NB4 (cell line): ENCODE data around the gene DICER1.

Experiments
- DNase-seq: peaks from one replicate; pipeline ENCODE4 v3.0.0; 2010; ENCODE audit warnings: low read depth
- H3K4me3 ChIP-seq: one replicate; pipeline ENCODE4 v1.5.1; 2011; ENCODE audit warnings: mild to moderate bottlenecking, low read depth, low read length, moderate library complexity
- MYC ChIP-seq: IDR thresholded peaks from 2 replicates; pipeline ENCODE4 v1.6.1; 2011; ENCODE audit warnings: low read depth, low read length
- POLR2A ChIP-seq: IDR thresholded peaks from 2 replicates; pipeline ENCODE4 v1.6.1; 2011; ENCODE audit warnings: mild to moderate bottlenecking; ENCODE audit not compliant: insufficient read length; ENCODE audit errors: extremely low read depth
- TF ChIP-seq, protein P1 (sequence below): IDR thresholded peaks from one replicate; pipeline ENCODE4 v1.5.1; 2012; ENCODE audit warnings: low read depth, low read length
- TF ChIP-seq, protein P2 (sequence below): IDR thresholded peaks from 2 replicates; pipeline ENCODE4 v1.6.1; 2011; ENCODE audit warnings: low read depth, low read length

DICER1 gene

DNA sequence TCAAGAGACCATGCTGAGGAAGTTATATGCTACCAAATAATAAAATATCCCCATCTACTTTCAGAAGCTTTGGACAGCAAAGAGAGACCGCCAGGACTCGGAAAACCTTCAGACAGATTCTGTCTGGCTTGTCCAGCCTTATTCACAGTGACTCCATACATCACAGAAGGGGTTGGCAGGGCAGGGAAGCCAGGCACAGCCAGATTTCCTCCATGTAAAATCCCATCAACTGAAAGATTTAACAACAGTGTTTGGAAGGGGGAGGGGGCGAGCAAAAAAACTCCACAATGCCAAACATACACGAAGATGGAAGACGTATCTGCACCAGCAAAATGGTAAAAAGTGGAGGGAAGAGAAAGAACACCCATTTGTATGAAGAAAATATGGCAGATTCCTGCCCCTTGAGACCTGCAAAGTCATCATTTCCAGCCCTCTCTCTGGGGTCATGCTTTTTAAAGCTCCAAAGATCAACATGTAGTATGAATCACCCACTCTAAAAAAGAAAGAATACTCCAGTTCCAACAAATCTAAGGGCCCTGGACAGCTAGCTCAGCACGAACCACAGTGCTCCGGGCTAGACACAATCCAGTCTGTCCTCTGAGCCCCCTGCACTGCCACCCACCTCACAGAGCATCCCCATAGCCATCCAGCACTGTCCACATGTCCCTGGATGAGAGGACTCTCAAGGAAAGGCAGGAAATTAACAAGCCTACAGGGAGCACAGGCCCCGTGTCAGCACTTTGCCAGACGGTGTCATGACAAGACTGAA is 116.4 kb downstream of the DICER1 start:
- H3K4me3 ChIP-seq, result no peak overlapping the region
- TF ChIP-seq, protein P1, sequence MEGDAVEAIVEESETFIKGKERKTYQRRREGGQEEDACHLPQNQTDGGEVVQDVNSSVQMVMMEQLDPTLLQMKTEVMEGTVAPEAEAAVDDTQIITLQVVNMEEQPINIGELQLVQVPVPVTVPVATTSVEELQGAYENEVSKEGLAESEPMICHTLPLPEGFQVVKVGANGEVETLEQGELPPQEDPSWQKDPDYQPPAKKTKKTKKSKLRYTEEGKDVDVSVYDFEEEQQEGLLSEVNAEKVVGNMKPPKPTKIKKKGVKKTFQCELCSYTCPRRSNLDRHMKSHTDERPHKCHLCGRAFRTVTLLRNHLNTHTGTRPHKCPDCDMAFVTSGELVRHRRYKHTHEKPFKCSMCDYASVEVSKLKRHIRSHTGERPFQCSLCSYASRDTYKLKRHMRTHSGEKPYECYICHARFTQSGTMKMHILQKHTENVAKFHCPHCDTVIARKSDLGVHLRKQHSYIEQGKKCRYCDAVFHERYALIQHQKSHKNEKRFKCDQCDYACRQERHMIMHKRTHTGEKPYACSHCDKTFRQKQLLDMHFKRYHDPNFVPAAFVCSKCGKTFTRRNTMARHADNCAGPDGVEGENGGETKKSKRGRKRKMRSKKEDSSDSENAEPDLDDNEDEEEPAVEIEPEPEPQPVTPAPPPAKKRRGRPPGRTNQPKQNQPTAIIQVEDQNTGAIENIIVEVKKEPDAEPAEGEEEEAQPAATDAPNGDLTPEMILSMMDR, result no peak
- TF ChIP-seq MYC (no peak), POLR2A (no peak)
- TF ChIP-seq, protein P2, sequence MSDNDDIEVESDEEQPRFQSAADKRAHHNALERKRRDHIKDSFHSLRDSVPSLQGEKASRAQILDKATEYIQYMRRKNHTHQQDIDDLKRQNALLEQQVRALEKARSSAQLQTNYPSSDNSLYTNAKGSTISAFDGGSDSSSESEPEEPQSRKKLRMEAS, result no peak
- no peak for DNase-seq

DNA sequence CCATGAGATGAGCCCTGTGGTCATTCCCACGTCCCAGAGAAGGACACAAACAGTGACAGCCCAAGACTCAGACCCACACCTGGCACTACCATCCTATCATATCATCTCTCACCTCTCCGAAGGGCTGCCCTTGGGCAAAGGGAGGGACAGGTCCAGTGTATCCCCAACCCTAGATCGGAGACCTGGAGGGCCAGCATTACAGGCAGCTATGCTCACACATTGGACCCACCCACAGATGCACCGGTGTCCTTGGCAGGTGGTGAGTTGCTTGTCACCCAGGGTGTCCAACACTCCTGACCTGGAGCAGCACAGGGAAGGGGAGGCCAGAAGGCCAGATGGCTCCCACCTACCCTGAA is 117.4 kb downstream of the DICER1 start:
- DNase-seq, result no peak
- TF ChIP-seq MYC (no peak), POLR2A (no peak)
- TF ChIP-seq, protein P2, result no peak
- TF ChIP-seq, protein P1, result no peak
- H3K4me3 ChIP-seq, result no peak overlapping the region

DNA sequence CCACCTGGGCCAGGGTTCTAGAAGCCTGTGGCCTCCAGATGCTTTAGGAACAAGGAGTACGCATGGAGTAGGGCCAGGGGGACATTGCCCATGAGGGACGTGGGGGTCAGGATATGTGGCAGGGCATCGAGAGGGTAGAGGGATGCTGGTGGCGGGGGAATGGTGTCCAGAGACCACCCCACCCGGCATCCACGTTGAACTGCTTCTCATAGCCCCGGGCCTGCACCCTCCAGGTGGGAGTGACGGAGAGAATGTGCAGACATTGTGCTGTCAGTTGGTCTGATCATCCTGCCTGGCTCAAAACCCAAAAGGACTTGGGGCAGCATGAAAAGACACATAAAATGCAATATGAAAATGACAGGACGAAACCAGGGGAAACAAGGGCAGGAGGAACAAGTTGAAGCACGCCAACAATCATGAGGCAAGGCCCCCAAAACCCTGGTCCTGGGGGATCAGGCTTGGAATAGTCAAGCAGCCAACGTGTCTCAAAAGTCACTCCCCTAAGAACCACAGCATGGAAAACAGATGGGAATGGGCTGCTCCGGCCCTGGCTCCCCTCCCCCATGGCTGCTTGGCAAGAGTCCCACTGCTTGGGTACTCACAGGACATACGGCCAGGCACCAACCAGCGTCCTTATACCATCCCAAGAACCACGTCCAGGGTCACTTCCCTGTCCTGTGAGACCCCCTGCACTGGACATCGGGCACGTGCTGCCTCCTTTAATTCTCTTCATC is 117.9 kb downstream of the DICER1 start:
- TF ChIP-seq MYC (no peak), POLR2A (no peak)
- TF ChIP-seq, protein P1, result no peak
- TF ChIP-seq, protein P2, result no peak
- no peak for DNase-seq
- H3K4me3 ChIP-seq, result no peak overlapping the region

DNA sequence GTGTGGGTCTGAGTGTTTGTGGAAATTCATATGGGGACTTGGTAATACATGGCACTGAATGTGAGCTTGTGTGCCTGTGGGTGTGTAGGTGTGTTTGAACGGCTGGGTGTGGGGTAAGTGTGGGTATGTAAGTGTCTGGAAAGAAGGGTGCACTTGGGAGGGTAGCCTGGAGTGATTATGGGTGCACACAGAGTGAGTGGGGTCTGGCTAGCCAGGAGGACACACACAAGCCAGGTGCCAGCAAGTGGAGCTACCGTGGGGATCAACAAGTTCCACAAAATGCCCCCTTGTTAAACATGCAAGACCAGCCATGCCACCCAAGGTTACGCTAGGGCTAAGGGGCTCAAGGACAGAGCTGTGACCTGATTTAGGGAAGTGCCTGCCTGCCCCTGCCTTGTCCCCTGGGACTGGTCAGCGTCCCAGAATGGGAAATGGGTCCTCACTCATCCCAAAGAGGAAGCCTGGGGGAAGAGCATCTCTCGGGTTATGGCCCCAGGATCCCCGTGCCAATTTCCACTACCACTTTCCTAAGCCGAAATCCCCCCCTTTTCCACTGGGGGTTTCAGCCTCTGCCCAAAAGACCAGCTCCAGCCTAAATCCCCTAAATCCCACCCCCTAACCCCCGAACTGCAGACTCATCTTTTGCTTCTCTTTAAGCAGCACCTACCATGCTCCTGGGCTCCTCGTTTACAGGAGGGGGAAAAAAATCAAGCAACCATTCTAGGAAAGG is 118.6 kb downstream of the DICER1 start:
- H3K4me3 ChIP-seq, result no peak overlapping the region
- no peak for DNase-seq
- TF ChIP-seq, protein P1, result no peak

DNA sequence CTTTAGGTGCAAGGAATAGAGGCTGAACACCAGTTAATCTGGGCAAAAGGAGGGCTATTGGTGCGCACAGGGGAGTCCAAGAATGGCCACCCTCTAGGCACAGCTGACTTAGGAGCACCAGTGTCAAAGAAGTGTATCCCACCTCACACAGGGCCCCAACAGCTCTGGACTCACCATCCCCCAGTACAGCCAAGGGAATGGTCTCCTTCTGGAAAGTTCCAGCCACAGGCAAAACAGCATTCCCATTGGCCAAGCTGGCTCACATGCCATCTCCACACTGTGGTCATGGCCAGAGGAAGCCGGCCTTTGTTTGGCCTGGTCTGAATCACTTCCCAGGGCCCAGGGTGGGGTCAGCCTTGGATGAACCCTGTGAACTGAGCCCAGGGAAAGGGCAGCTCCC is 120.1 kb downstream of the DICER1 start:
- no peak for DNase-seq
- TF ChIP-seq, protein P1, result no peak
- TF ChIP-seq, protein P2, result no peak
- no peak for TF ChIP-seq POLR2A
- TF ChIP-seq MYC, result no peak
- H3K4me3 ChIP-seq, result no peak overlapping the region
